ENCODE data around the gene SERPINB10. TPM values are rescaled to one million over a fixed set of nuclear protein-coding genes. Genes with fewer than 3 reads are reported as not detected.

The SERPINB10 gene
- total RNA-seq, 1 donor = not detected

- H3K4me1 ChIP-seq (ENCODE audit: insufficient read depth, low read length) = peaks cover 3% of the 10 kb centered on the region
- no peak overlapping the region for H3K4me3 ChIP-seq (ENCODE audit: insufficient read depth, low read length)
- H3K79me2 ChIP-seq (ENCODE audit: insufficient read depth, low read length) = no peaks in the 10 kb centered on the region
- H4K20me1 ChIP-seq (ENCODE audit: insufficient read depth, low read length) = no peaks in the 10 kb centered on the region
- H3K4me2 ChIP-seq (ENCODE audit: insufficient read depth, low read length) = no peak overlapping the region
- no peak for DNase-seq (ENCODE audit: insufficient read length, low spot score, missing footprints)
- H3K9me3 ChIP-seq (ENCODE audit: low read depth, low read length) = no peaks in the 10 kb centered on the region
- TF ChIP-seq CTCF (IDR thresholded peaks at IDR 0.05; ENCODE audit: extremely low read depth, low read depth, low read length) = no peak
- H3K36me3 ChIP-seq (ENCODE audit: insufficient read depth, low read length) = no peaks in the 10 kb centered on the region
- H3K27me3 ChIP-seq (ENCODE audit: insufficient read depth, low read length) = peaks cover 4% of the 10 kb centered on the region
- H2AFZ ChIP-seq (ENCODE audit: low read length) = no peak overlapping the region
- no peak overlapping the region for H3K27ac ChIP-seq (ENCODE audit: low read depth, low read length)
These were observed 16.8 kb upstream of the SERPINB10 start for GRCh38 chr18:63890950-63891304.

- TF ChIP-seq CTCF (IDR thresholded peaks at IDR 0.05; ENCODE audit: extremely low read depth, low read depth, low read length) = no peak
- no peak for DNase-seq (ENCODE audit: insufficient read length, low spot score, missing footprints)
- Histone ChIP-seq H3K4me1 (ENCODE audit: insufficient read depth, low read length) (no peaks in the 10 kb centered on the region), H3K27me3 (ENCODE audit: insufficient read depth, low read length) (peaks cover 4% of the 10 kb centered on the region), H3K4me2 (ENCODE audit: insufficient read depth, low read length) (no peak overlapping the region), H3K27ac (ENCODE audit: low read depth, low read length) (no peak overlapping the region), H2AFZ (ENCODE audit: low read length) (no peak overlapping the region), H3K4me3 (ENCODE audit: insufficient read depth, low read length) (no peak overlapping the region), H3K36me3 (ENCODE audit: insufficient read depth, low read length) (no peaks in the 10 kb centered on the region), H3K79me2 (ENCODE audit: insufficient read depth, low read length) (no peaks in the 10 kb centered on the region), H3K9me3 (ENCODE audit: low read depth, low read length) (no peaks in the 10 kb centered on the region), H4K20me1 (ENCODE audit: insufficient read depth, low read length) (no peaks in the 10 kb centered on the region)
These were observed 15.2 kb upstream of the SERPINB10 start for GRCh38 chr18:63892566-63892965.

GRCh38 chr18:63894106-63894772, 13.5 kb upstream of the SERPINB10 start:
- Histone ChIP-seq H3K4me3 (ENCODE audit: insufficient read depth, low read length) (no peak overlapping the region), H3K27ac (ENCODE audit: low read depth, low read length) (no peak overlapping the region), H3K36me3 (ENCODE audit: insufficient read depth, low read length) (no peaks in the 10 kb centered on the region), H3K9me3 (ENCODE audit: low read depth, low read length) (no peaks in the 10 kb centered on the region), H4K20me1 (ENCODE audit: insufficient read depth, low read length) (no peaks in the 10 kb centered on the region), H3K4me2 (ENCODE audit: insufficient read depth, low read length) (no peak overlapping the region), H3K4me1 (ENCODE audit: insufficient read depth, low read length) (no peaks in the 10 kb centered on the region), H3K79me2 (ENCODE audit: insufficient read depth, low read length) (no peaks in the 10 kb centered on the region), H2AFZ (ENCODE audit: low read length) (no peak overlapping the region), H3K27me3 (ENCODE audit: insufficient read depth, low read length) (peaks cover 4% of the 10 kb centered on the region)
- TF ChIP-seq CTCF (IDR thresholded peaks at IDR 0.05; ENCODE audit: extremely low read depth, low read depth, low read length) = no peak
- DNase-seq (ENCODE audit: insufficient read length, low spot score, missing footprints) = no peak

- no peak for TF ChIP-seq CTCF (IDR thresholded peaks at IDR 0.05; ENCODE audit: extremely low read depth, low read depth, low read length)
- Histone ChIP-seq H4K20me1 (ENCODE audit: insufficient read depth, low read length) (no peaks in the 10 kb centered on the region), H3K4me2 (ENCODE audit: insufficient read depth, low read length) (no peak overlapping the region), H3K4me1 (ENCODE audit: insufficient read depth, low read length) (no peaks in the 10 kb centered on the region), H2AFZ (ENCODE audit: low read length) (no peak overlapping the region), H3K27me3 (ENCODE audit: insufficient read depth, low read length) (peaks cover 4% of the 10 kb centered on the region), H3K9me3 (ENCODE audit: low read depth, low read length) (no peaks in the 10 kb centered on the region), H3K27ac (ENCODE audit: low read depth, low read length) (no peak overlapping the region), H3K79me2 (ENCODE audit: insufficient read depth, low read length) (no peaks in the 10 kb centered on the region), H3K4me3 (ENCODE audit: insufficient read depth, low read length) (no peak overlapping the region), H3K36me3 (ENCODE audit: insufficient read depth, low read length) (no peaks in the 10 kb centered on the region)
- no peak for DNase-seq (ENCODE audit: insufficient read length, low spot score, missing footprints)
These were observed 12.6 kb upstream of the SERPINB10 start for GRCh38 chr18:63895190-63895589.

All from osteoblast (primary cell).